ENCODE data around the gene RFK. TPM values are rescaled to one million over a fixed set of nuclear protein-coding genes. Genes with fewer than 3 reads are reported as not detected.

Gene RFK
- total and polyA plus RNA-seq, 4 donors: 13.2 to 23.0 (median 16.9) TPM

GRCh38 chr9:76378367-76379073 is 15.7 kb downstream of the RFK start:
- WGBS: 90% methylated on average over 6 of the region's 6 CpGs
- Histone ChIP-seq H3K4me3 (ENCODE audit: low read depth in 1 of 3, low read length in 3 of 3) (no peak overlapping the region), H3K9me3 (ENCODE audit: control insufficient read depth in 4 of 4, low read length in 3 of 4) (no peaks in the 10 kb centered on the region), H3K9ac (ENCODE audit: low read depth in 1 of 2, low read length in 2 of 2) (no peak overlapping the region), H3K4me1 (ENCODE audit: control insufficient read depth in 4 of 4, insufficient read depth in 4 of 4, low read length in 3 of 4) (peaks cover 0 to 21% (median 19%) of the 10 kb centered on the region in 4 donors), H3K27ac (ENCODE audit: low read depth in 1 of 2, low read length in 2 of 2) (no peak overlapping the region), H3K27me3 (ENCODE audit: control insufficient read depth in 4 of 4, insufficient read depth in 4 of 4, low read length in 3 of 4) (no peaks in the 10 kb centered on the region), H3K36me3 (ENCODE audit: control insufficient read depth in 4 of 4, insufficient read depth in 3 of 4, low read depth in 1 of 4, low read length in 3 of 4) (peaks cover 0 to 5% (median 0%) of the 10 kb centered on the region in 4 donors)
- no peak for DNase-seq (ENCODE audit: low spot score)
- TF ChIP-seq JUND (IDR thresholded peaks at IDR 0.05) (no peak), SP1 (IDR thresholded peaks at IDR 0.05) (no peak), RXRA (IDR thresholded peaks at IDR 0.05) (no peak), RAD21 (IDR thresholded peaks at IDR 0.05) (no peak), HNF4G (IDR thresholded peaks at IDR 0.05) (no peak), MAX (IDR thresholded peaks at IDR 0.05) (no peak), HNF4A (conservative IDR thresholded peaks at IDR 0.05) (no peak), TAF1 (conservative IDR thresholded peaks at IDR 0.05) (no peak), CTCF (IDR thresholded peaks at IDR 0.05; ENCODE audit: low read depth, low read length, missing input control) (no peak), FOXA1 (IDR thresholded peaks at IDR 0.05) (no peak), EGR1 (IDR thresholded peaks at IDR 0.05; ENCODE audit: low read depth in 2 of 2) (no peak), ZBTB33 (IDR thresholded peaks at IDR 0.05) (no peak), YY1 (IDR thresholded peaks at IDR 0.05) (no peak), GABPA (IDR thresholded peaks at IDR 0.05 in 1 of 2, conservative IDR thresholded peaks at IDR 0.05 in 1 of 2) (no peak), REST (IDR thresholded peaks at IDR 0.05) (no peak), NR2F2 (IDR thresholded peaks at IDR 0.05) (no peak), ATF3 (IDR thresholded peaks at IDR 0.05) (no peak), FOXA2 (IDR thresholded peaks at IDR 0.05) (no peak)
